ENCODE data around the gene STIM2. TPM values are rescaled to one million over a fixed set of nuclear protein-coding genes. Genes with fewer than 3 reads are reported as not detected.
"Not testable (repeated sequence)": the region's sequence is repeated elsewhere in the genome, so short reads cannot be mapped to it uniquely, and the experiment has no call there.

STIM2 gene
- total RNA-seq, 1 experiment from 2014 or later = 15.5 TPM

DNA sequence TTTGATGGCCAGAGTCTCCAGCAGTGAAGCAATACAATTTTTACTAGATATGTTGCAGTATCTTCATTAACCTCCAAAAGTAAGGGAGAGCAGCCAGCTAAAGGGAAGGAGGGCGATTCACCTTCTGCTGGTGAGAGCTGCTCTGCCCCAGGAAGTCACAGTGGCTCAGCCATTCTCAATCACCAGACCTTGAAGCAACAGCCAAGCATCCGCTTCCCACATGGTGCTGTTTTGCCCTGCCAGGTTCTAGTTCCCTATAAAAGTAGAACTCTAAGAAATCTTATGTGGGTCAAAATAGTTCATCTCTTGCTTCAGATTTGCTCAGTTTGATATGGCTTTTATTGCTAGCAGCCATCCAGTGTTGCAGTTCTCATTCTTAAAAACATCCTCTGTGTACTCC lies 166.8 kb downstream of the STIM2 start:
- no peak overlapping the region for H3K27ac ChIP-seq (ENCODE audit: low read length)
- no peaks in the 10 kb centered on the region for H3K36me3 ChIP-seq (ENCODE audit: low read depth, low read length)
- no peaks in the 10 kb centered on the region for H3K9me3 ChIP-seq (ENCODE audit: low read length)
- ChIA-PET POLR2A (ENCODE audit: unreplicated experiment) (no interaction called here), CTCF (no interaction called here)
- no peak overlapping the region for H3K4me3 ChIP-seq (ENCODE audit: low read length)
- no peaks in the 10 kb centered on the region for H3F3A ChIP-seq (ENCODE audit: low read length, unreplicated experiment)
- no peaks in the 10 kb centered on the region for H3K27me3 ChIP-seq (ENCODE audit: low read length)
- H3K79me2 ChIP-seq (ENCODE audit: low read length) = no peaks in the 10 kb centered on the region
- DNase-seq (no peak), ATAC-seq (no peak)
- intact Hi-C loops (cut with micrococcal nuclease) = no loop called here
- TF ChIP-seq EZH2phosphoT487 (IDR thresholded peaks at IDR 0.05; ENCODE audit: borderline replicate concordance, low read length) (no peak), EZH2 (IDR thresholded peaks at IDR 0.05; ENCODE audit: low read length, unreplicated experiment) (no peak)
- H4K20me1 ChIP-seq (ENCODE audit: low read length) = no peaks in the 10 kb centered on the region
- H3K9ac ChIP-seq (ENCODE audit: low read length) = no peak overlapping the region
- no peak overlapping the region for H2AFZ ChIP-seq (ENCODE audit: low read length)
- no peaks in the 10 kb centered on the region for H3K4me1 ChIP-seq (ENCODE audit: insufficient read depth, low read length)
- no peak overlapping the region for H3K4me2 ChIP-seq (ENCODE audit: low read length)
- no peaks in the 10 kb centered on the region for H3K9me2 ChIP-seq (replicated peaks; ENCODE audit: low read length)
- BruUV-seq (replicated peaks) = no TSS peak

DNA sequence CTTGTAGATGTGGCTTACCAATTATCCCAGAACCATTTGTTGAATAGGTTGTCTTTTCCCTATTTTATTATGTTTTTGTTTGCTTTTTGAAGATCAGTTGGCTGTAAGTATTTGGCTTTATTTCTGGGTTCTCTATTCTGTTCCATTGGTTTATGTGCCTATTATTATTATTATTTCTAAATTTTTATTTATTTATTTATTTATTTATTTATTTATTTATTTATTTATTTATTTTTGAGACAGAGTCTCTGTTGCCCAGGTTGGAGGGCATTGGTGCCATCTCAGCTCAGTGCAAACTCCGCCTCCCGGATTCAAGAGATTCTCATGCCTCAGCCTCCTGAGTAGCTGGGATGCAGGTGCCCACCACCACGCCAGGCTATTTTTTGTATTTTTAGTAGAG lies 174.5 kb downstream of the STIM2 start:
- POLR2A ChIA-PET (ENCODE audit: unreplicated experiment); BruUV-seq (replicated peaks); H3K27me3 ChIP-seq (ENCODE audit: low read length); H3K4me3 ChIP-seq (ENCODE audit: low read length); H3K79me2 ChIP-seq (ENCODE audit: low read length); H3K27ac ChIP-seq (ENCODE audit: low read length); ATAC-seq; H3K9me2 ChIP-seq (replicated peaks; ENCODE audit: low read length); H2AFZ ChIP-seq (ENCODE audit: low read length); DNase-seq; H3K9ac ChIP-seq (ENCODE audit: low read length); H3K4me1 ChIP-seq (ENCODE audit: insufficient read depth, low read length); H4K20me1 ChIP-seq (ENCODE audit: low read length); CTCF ChIA-PET; H3K36me3 ChIP-seq (ENCODE audit: low read depth, low read length); H3F3A ChIP-seq (ENCODE audit: low read length, unreplicated experiment); intact Hi-C loops (cut with micrococcal nuclease); H3K9me3 ChIP-seq (ENCODE audit: low read length); H3K4me2 ChIP-seq (ENCODE audit: low read length): not testable (repeated sequence)

DNA sequence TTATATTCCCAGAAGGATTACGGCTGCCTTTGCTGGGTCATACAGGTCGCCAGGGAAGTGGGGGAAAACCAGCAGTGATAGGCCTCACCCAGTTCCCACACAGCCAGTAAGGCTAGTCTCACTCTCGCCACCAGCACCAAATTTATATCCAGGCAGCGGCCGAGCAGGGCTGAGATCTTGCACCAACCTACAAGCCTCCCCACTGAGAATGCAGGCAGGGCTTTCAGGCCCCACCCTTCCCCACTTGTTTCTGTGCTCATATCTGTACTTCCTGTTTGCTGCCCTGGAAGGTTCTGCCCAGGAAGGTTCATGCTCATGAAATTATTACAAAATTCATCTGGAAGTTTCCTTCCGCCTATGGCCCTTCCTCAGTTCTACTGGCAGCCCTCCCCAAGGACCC lies 179.7 kb downstream of the STIM2 start:
- no peaks in the 10 kb centered on the region for H4K20me1 ChIP-seq (ENCODE audit: low read length)
- POLR2A ChIA-PET (ENCODE audit: unreplicated experiment) = no interaction called here
- H3F3A ChIP-seq (ENCODE audit: low read length, unreplicated experiment) = no peaks in the 10 kb centered on the region
- BruUV-seq (replicated peaks) = no TSS peak
- H3K9me2 ChIP-seq (replicated peaks; ENCODE audit: low read length) = no peaks in the 10 kb centered on the region
- CTCF ChIA-PET = no interaction called here
- no peaks in the 10 kb centered on the region for H3K36me3 ChIP-seq (ENCODE audit: low read depth, low read length)
- no peak overlapping the region for H3K4me3 ChIP-seq (ENCODE audit: low read length)
- DNase-seq (no peak), ATAC-seq (no peak)
- H3K4me1 ChIP-seq (ENCODE audit: insufficient read depth, low read length) = no peaks in the 10 kb centered on the region
- H3K27ac ChIP-seq (ENCODE audit: low read length) = no peak overlapping the region
- no peak overlapping the region for H2AFZ ChIP-seq (ENCODE audit: low read length)
- no peak overlapping the region for H3K9ac ChIP-seq (ENCODE audit: low read length)
- H3K79me2 ChIP-seq (ENCODE audit: low read length) = no peaks in the 10 kb centered on the region
- no peak overlapping the region for H3K4me2 ChIP-seq (ENCODE audit: low read length)
- no peak for TF ChIP-seq EZH2 (IDR thresholded peaks at IDR 0.05; ENCODE audit: low read length, unreplicated experiment)
- TF ChIP-seq CTCF (conservative IDR thresholded peaks at IDR 0.05; ENCODE audit: low read depth, low read length) = no peak
- no peak for TF ChIP-seq EZH2phosphoT487 (IDR thresholded peaks at IDR 0.05; ENCODE audit: borderline replicate concordance, low read length)
- no peaks in the 10 kb centered on the region for H3K27me3 ChIP-seq (ENCODE audit: low read length)
- H3K9me3 ChIP-seq (ENCODE audit: low read length) = no peaks in the 10 kb centered on the region
- intact Hi-C loops (cut with micrococcal nuclease) = no loop called here

- H3K9ac ChIP-seq (ENCODE audit: low read length) = no peak overlapping the region
- TF ChIP-seq EZH2 (IDR thresholded peaks at IDR 0.05; ENCODE audit: low read length, unreplicated experiment) = no peak
- TF ChIP-seq EZH2phosphoT487 (IDR thresholded peaks at IDR 0.05; ENCODE audit: borderline replicate concordance, low read length) = no peak
- TF ChIP-seq CTCF (conservative IDR thresholded peaks at IDR 0.05; ENCODE audit: low read depth, low read length) = no peak
- ChIA-PET CTCF (no interaction called here), POLR2A (ENCODE audit: unreplicated experiment) (no interaction called here)
- H3F3A ChIP-seq (ENCODE audit: low read length, unreplicated experiment) = no peaks in the 10 kb centered on the region
- H3K4me2 ChIP-seq (ENCODE audit: low read length) = no peak overlapping the region
- no peaks in the 10 kb centered on the region for H3K4me1 ChIP-seq (ENCODE audit: insufficient read depth, low read length)
- no peak for ATAC-seq
- no peaks in the 10 kb centered on the region for H3K9me2 ChIP-seq (replicated peaks; ENCODE audit: low read length)
- intact Hi-C loops (cut with micrococcal nuclease) = no loop called here
- H3K4me3 ChIP-seq (ENCODE audit: low read length) = no peak overlapping the region
- BruUV-seq (replicated peaks) = no TSS peak
- no peak overlapping the region for H2AFZ ChIP-seq (ENCODE audit: low read length)
- no peaks in the 10 kb centered on the region for H4K20me1 ChIP-seq (ENCODE audit: low read length)
- DNase-seq = no peak
- no peaks in the 10 kb centered on the region for H3K36me3 ChIP-seq (ENCODE audit: low read depth, low read length)
- H3K27ac ChIP-seq (ENCODE audit: low read length) = no peak overlapping the region
- no peaks in the 10 kb centered on the region for H3K9me3 ChIP-seq (ENCODE audit: low read length)
- no peaks in the 10 kb centered on the region for H3K79me2 ChIP-seq (ENCODE audit: low read length)
- H3K27me3 ChIP-seq (ENCODE audit: low read length) = no peaks in the 10 kb centered on the region
These were observed 181.8 kb downstream of the STIM2 start for GRCh38 chr4:27042411-27042810.

Data from PC-3 (cell line).